Natural killer cell (primary cell): ENCODE data around the gene CAPZA2. TPM values are rescaled to one million over a fixed set of nuclear protein-coding genes. Genes with fewer than 3 reads are reported as not detected.
A peak's percentile ranks its signal among the peaks of the same experiment; 100 is the strongest.
"Not testable (repeated sequence)": the region's sequence is repeated elsewhere in the genome, so short reads cannot be mapped to it uniquely, and the experiment has no call there.

ENCODE experiments used
- ATAC-seq, 3 donors: fragments of 150-1000 bp in 2 of 3; fragments of 200-7000 bp in 1 of 3; cut with Tn5 transposase; 1 replicate in 1 of 3; 2 replicates in 2 of 3; pipeline ENCODE4 v1.10.0; 2021; ENCODE audit warnings: mild to moderate bottlenecking in 2 of 3, moderate library complexity in 2 of 3
- DNase-seq, 2 donors: peaks; one replicate each; pipeline versions ENCODE4 v3.0.0 to v3.0.0-alpha.2; 2013 to 2021; ENCODE audit warnings: mixed read lengths in 1 of 2
- H3K27ac ChIP-seq: one replicate; pipeline ENCODE4 v1.5.1; 2013; ENCODE audit warnings: mild to moderate bottlenecking, low read length
- H3K27me3 ChIP-seq: one replicate; pipeline ENCODE4 v1.6.1; 2013; ENCODE audit warnings: low read length; ENCODE audit not compliant: control insufficient read depth, insufficient read depth
- H3K36me3 ChIP-seq: one replicate; pipeline ENCODE4 v1.6.1; 2013; ENCODE audit warnings: low read length; ENCODE audit not compliant: control insufficient read depth, insufficient read depth
- H3K4me1 ChIP-seq: one replicate; pipeline ENCODE4 v1.6.1; 2013; ENCODE audit warnings: low read length; ENCODE audit not compliant: control insufficient read depth, insufficient read depth
- H3K4me3 ChIP-seq: one replicate; pipeline ENCODE4 v1.5.1; 2013; ENCODE audit warnings: low read length
- H3K9me3 ChIP-seq: one replicate; pipeline ENCODE4 v1.6.1; 2013; ENCODE audit warnings: low read length; ENCODE audit not compliant: control insufficient read depth, insufficient read depth
- H3K27ac Mint-ChIP-seq, 2 donors: one replicate each; pipeline ENCODE4 v1.8.0; 2022; ENCODE audit warnings: mild to moderate bottlenecking in 2 of 2, mixed read lengths in 2 of 2, moderate library complexity in 1 of 2
- H3K27me3 Mint-ChIP-seq, 2 donors: one replicate each; pipeline ENCODE4 v1.8.0; 2022; ENCODE audit warnings: low read depth in 2 of 2, mixed read lengths in 2 of 2
- H3K36me3 Mint-ChIP-seq: one replicate; pipeline ENCODE4 v1.8.0; 2022; ENCODE audit warnings: mixed read lengths
- H3K4me1 Mint-ChIP-seq, 2 donors: one replicate each; pipeline ENCODE4 v1.8.0; 2022; ENCODE audit warnings: mixed read lengths in 2 of 2
- H3K4me3 Mint-ChIP-seq: one replicate; pipeline ENCODE4 v1.8.0; 2022; ENCODE audit warnings: mild to moderate bottlenecking, moderate library complexity, mixed read lengths
- H3K9me3 Mint-ChIP-seq, 2 donors: one replicate each; pipeline ENCODE4 v1.8.0; 2022; ENCODE audit warnings: mixed read lengths in 2 of 2
- CTCF ChIP-seq: fragments of 200-600 bp; IDR thresholded peaks from one replicate; pipeline ENCODE4 v1.8.0; 2022; ENCODE audit warnings: antibody characterized with exemption
- WGBS: methylation state at CpG from one replicate; pipeline ENCODE4 v1.1.7; 2013; ENCODE audit warnings: missing lambda C conversion rate; ENCODE audit not compliant: insufficient coverage; 5-methylcytosine and 5-hydroxymethylcytosine counted together
- intact Hi-C: fragments of 100-400 bp; cut with micrococcal nuclease; formaldehyde crosslinking; loops from one replicate; pipeline ENCODE4 v1.14.2; 2022
- total RNA-seq, 4 donors: library from RNA; stranded (reverse); fragments of 120-200 nt in 1 of 4; gene quantifications; one replicate each; pipeline versions ENCODE4 v1.2.3 to v1.2.4, GENCODE V29; 2013 to 2022

The CAPZA2 gene
- total RNA-seq: 100 to 1,000 TPM in 2 of 3 donors, 10 to 100 TPM in 1; 97.0 to 135 (median 131) TPM
- 178 TPM for total RNA-seq (2013)

GRCh38 chr7:116862234-116862950, at the start of gene CAPZA2:
TSS of gene CAPZA2 (plus strand) at chr7:116862587. CDS start at chr7:116862612, 25 bp downstream.
- H3K4me3 ChIP-seq: peak within 1 kb of the TSS; percentile 80
- DNase-seq: peak; percentile 97 to 98
- peak within 1 kb of the TSS; percentile 99 for H3K4me3 Mint-ChIP-seq
- H3K4me1 Mint-ChIP-seq: peaks cover 36 to 48% of the 10 kb centered on the region in 2 donors
- H3K27me3 Mint-ChIP-seq: peaks cover 16 to 20% of the 10 kb centered on the region in 2 donors
- H3K9me3 Mint-ChIP-seq: no peaks in the 10 kb centered on the region
- ATAC-seq: peak; percentile 90 to 98 (median 91)
- TF ChIP-seq CTCF: peak; percentile 36
- H3K27me3 ChIP-seq: no peaks in the 10 kb centered on the region
- under 1% methylated on average over 80 of the region's 80 CpGs for WGBS
- peak within 1 kb of the TSS; percentile 93 to 95 for H3K27ac Mint-ChIP-seq
- intact Hi-C loops: loop anchor here (2.0 to 5.0 kb wide), 2 partner anchors 90 to 650 kb away; partner anchors contain the start of genes ST7 and TES
- peaks cover 12% of the 10 kb centered on the region for H3K4me1 ChIP-seq
- H3K36me3 Mint-ChIP-seq: no peaks in the 10 kb centered on the region
- no peaks in the 10 kb centered on the region for H3K9me3 ChIP-seq
- peak within 1 kb of the TSS; percentile 88 for H3K27ac ChIP-seq
- no peaks in the 10 kb centered on the region for H3K36me3 ChIP-seq

- Mint-ChIP-seq H3K27ac (no peak overlapping the region), H3K4me3 (no peak overlapping the region), H3K36me3 (no peaks in the 10 kb centered on the region), H3K4me1 (no peaks in the 10 kb centered on the region), H3K27me3 (peaks cover 0 to 4% of the 10 kb centered on the region in 2 donors), H3K9me3 (no peaks in the 10 kb centered on the region)
- Histone ChIP-seq H3K4me3 (no peak overlapping the region), H3K9me3 (no peaks in the 10 kb centered on the region), H3K4me1 (no peaks in the 10 kb centered on the region), H3K36me3 (no peaks in the 10 kb centered on the region), H3K27ac (no peak overlapping the region), H3K27me3 (no peaks in the 10 kb centered on the region)
- no peak for TF ChIP-seq CTCF
- DNase-seq (no peak), ATAC-seq (no peak)
- WGBS: 82% methylated on average over 2 of the region's 2 CpGs
- intact Hi-C loops: no loop called here
Measured at GRCh38 chr7:116812860-116813259, 49.5 kb upstream of the CAPZA2 start.

- H3K4me1 ChIP-seq, H3K27me3 ChIP-seq, intact Hi-C loops, DNase-seq, H3K4me1 Mint-ChIP-seq, H3K4me3 ChIP-seq, ATAC-seq, H3K36me3 ChIP-seq, H3K9me3 Mint-ChIP-seq, H3K4me3 Mint-ChIP-seq, H3K27ac Mint-ChIP-seq, H3K27ac ChIP-seq, H3K9me3 ChIP-seq, H3K36me3 Mint-ChIP-seq, H3K27me3 Mint-ChIP-seq: not testable (repeated sequence)
- 92% methylated on average over 3 of the region's 3 CpGs for WGBS
Measured at GRCh38 chr7:116813371-116813770, 49.0 kb upstream of the CAPZA2 start.

- ATAC-seq (no peak), DNase-seq (no peak)
- intact Hi-C loops: no loop called here
- Mint-ChIP-seq H3K9me3 (no peaks in the 10 kb centered on the region), H3K27me3 (peaks cover 9 to 15% of the 10 kb centered on the region in 2 donors), H3K4me1 (no peaks in the 10 kb centered on the region), H3K27ac (no peak overlapping the region), H3K4me3 (no peak overlapping the region), H3K36me3 (no peaks in the 10 kb centered on the region)
- Histone ChIP-seq H3K4me3 (no peak overlapping the region), H3K36me3 (no peaks in the 10 kb centered on the region), H3K27me3 (no peaks in the 10 kb centered on the region), H3K9me3 (no peaks in the 10 kb centered on the region), H3K4me1 (no peaks in the 10 kb centered on the region), H3K27ac (no peak overlapping the region)
- 72% methylated on average over 3 of the region's 3 CpGs for WGBS
- TF ChIP-seq CTCF: no peak
Measured at GRCh38 chr7:116815041-116815440, 47.3 kb upstream of the CAPZA2 start.
